ENCODE results near the gene FNBP1L.

FNBP1L gene

DNA sequence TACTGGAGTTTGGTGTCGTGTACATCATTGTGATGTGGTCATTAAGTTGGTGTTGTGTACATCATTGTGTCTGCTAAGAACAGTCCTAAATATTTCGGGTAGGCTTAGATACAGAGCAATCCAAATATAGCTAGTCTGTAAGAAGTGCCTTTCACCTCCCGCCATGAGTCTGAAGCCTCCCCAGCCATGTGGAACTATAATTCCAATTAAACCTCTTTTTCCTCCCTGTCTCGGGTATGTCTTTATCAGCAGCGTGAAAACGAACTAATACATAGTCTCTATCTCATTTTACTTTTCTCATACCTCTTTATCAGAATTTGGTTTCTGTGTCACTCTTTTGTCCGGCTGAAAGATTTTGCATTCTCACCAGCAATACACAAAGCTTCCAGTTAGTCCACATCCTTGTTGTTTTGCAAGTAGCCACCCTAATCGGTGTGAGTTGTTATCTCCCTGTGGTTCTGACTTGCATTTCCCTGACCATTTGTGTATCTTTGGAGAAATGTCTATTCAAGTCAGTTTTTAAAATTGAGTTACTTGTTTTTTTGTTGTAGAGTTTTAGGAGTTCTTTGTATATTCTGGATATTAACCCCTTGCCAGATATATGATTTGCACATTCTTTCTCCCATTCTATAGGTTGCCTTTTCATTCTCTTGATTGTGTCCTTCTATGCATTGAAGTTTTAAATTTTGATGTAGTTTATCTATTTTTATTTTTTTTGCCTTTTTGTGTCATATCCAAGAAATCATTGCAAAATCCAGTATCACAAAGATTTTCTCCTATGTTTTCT, 56.5 kb downstream of the FNBP1L start:
- Histone ChIP-seq H3K9me3 (ENCODE audit: low read length) (no peaks in the 10 kb centered on the region), H3K36me3 (ENCODE audit: insufficient read depth, low read length) (no peaks in the 10 kb centered on the region), H3F3A (ENCODE audit: insufficient read depth, low read length) (no peaks in the 10 kb centered on the region), H3K9me2 (ENCODE audit: low read depth, low read length) (0 out of 2 replicates have a peak, but pooled peaks cover 2% of the 10 kb centered on the region), H3K27me3 (ENCODE audit: insufficient read depth, low read length) (no peaks in the 10 kb centered on the region), H3K79me2 (ENCODE audit: insufficient read depth, low read length) (no peaks in the 10 kb centered on the region), H3K4me3 (ENCODE audit: low read depth, low read length, poor library complexity, severe bottlenecking) (no peak overlapping the region), H2AFZ (ENCODE audit: low read length) (no peak overlapping the region), H3K4me1 (ENCODE audit: insufficient read depth, low read length, severe bottlenecking) (no peaks in the 10 kb centered on the region), H3K4me2 (ENCODE audit: low read length) (no peak overlapping the region), H3K9ac (ENCODE audit: low read length) (no peak overlapping the region), H3K27ac (ENCODE audit: low read depth, low read length, poor library complexity, severe bottlenecking) (no peak overlapping the region), H4K20me1 (ENCODE audit: insufficient read depth, low read length) (no peaks in the 10 kb centered on the region)
- TF ChIP-seq EZH2 (IDR thresholded peaks at IDR 0.05; ENCODE audit: borderline replicate concordance, low read length): no peak
- TF ChIP-seq, protein P1, sequence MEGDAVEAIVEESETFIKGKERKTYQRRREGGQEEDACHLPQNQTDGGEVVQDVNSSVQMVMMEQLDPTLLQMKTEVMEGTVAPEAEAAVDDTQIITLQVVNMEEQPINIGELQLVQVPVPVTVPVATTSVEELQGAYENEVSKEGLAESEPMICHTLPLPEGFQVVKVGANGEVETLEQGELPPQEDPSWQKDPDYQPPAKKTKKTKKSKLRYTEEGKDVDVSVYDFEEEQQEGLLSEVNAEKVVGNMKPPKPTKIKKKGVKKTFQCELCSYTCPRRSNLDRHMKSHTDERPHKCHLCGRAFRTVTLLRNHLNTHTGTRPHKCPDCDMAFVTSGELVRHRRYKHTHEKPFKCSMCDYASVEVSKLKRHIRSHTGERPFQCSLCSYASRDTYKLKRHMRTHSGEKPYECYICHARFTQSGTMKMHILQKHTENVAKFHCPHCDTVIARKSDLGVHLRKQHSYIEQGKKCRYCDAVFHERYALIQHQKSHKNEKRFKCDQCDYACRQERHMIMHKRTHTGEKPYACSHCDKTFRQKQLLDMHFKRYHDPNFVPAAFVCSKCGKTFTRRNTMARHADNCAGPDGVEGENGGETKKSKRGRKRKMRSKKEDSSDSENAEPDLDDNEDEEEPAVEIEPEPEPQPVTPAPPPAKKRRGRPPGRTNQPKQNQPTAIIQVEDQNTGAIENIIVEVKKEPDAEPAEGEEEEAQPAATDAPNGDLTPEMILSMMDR (IDR thresholded peaks at IDR 0.05; ENCODE audit: low read length): no peak

DNA sequence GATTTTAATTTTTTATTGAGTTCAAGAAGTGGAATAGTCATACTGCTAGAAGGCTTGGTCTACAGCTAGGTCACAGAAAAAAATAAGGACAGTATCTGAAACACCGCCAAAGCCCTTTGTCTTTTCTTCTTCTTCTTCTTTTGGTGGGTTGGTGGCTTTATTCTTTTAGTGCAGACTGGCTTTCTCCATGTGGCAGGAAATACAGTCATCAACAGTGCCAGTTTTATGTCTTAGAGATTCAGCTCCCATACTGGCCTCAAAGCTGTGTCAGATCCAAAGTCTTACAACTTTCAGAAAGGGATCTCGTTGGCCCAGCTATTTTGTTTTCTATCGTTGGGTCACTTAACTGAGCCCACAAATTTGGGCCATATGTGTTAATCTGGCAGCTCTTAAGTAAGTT, 58.2 kb downstream of the FNBP1L start:
- Histone ChIP-seq H3K9me3 (ENCODE audit: low read length) (no peaks in the 10 kb centered on the region), H3K9me2 (ENCODE audit: low read depth, low read length) (0 out of 2 replicates have a peak, but pooled peaks cover 2% of the 10 kb centered on the region), H3K4me1 (ENCODE audit: insufficient read depth, low read length, severe bottlenecking) (no peaks in the 10 kb centered on the region)

DNA sequence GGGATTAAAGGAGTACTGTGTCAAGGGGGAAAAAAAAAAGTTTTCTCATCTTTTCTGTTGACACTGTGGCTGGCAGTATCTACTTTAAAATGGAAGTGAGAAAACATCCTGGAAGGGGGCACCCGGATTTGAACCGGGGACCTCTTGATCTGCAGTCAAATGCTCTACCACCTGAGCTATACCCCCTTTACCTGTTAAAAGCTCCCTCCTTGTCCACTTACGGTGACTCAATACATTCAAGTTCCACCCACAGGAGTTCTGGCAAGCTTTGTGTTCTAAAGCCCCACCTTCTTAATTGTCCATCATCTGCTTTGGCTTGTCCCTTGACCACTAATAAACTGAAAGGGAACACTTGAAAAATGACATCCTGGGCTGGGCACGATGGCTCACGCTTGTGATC, 68.2 kb downstream of the FNBP1L start:
- H3K9ac ChIP-seq (ENCODE audit: low read length): no peak overlapping the region
- no peaks in the 10 kb centered on the region for H3K27me3 ChIP-seq (ENCODE audit: insufficient read depth, low read length)
- H3K79me2 ChIP-seq (ENCODE audit: insufficient read depth, low read length): no peaks in the 10 kb centered on the region
- H3K4me3 ChIP-seq (ENCODE audit: low read depth, low read length, poor library complexity, severe bottlenecking): no peak overlapping the region
- no peak overlapping the region for H3K4me2 ChIP-seq (ENCODE audit: low read length)
- no peaks in the 10 kb centered on the region for H3K9me3 ChIP-seq (ENCODE audit: low read length)
- no peaks in the 10 kb centered on the region for H3F3A ChIP-seq (ENCODE audit: insufficient read depth, low read length)
- H3K27ac ChIP-seq (ENCODE audit: low read depth, low read length, poor library complexity, severe bottlenecking): no peak overlapping the region
- H3K4me1 ChIP-seq (ENCODE audit: insufficient read depth, low read length, severe bottlenecking): no peaks in the 10 kb centered on the region
- no peaks in the 10 kb centered on the region for H4K20me1 ChIP-seq (ENCODE audit: insufficient read depth, low read length)
- TF ChIP-seq, protein P1 (IDR thresholded peaks at IDR 0.05; ENCODE audit: low read length): no peak
- no peak for TF ChIP-seq EZH2 (IDR thresholded peaks at IDR 0.05; ENCODE audit: borderline replicate concordance, low read length)
- no peak overlapping the region for H2AFZ ChIP-seq (ENCODE audit: low read length)
- no peaks in the 10 kb centered on the region for H3K9me2 ChIP-seq (ENCODE audit: low read depth, low read length)
- no peaks in the 10 kb centered on the region for H3K36me3 ChIP-seq (ENCODE audit: insufficient read depth, low read length)

More for the DNA sequence above, 58.2 kb downstream of the FNBP1L start:
- Histone ChIP-seq H3K36me3 (ENCODE audit: insufficient read depth, low read length) (no peaks in the 10 kb centered on the region), H4K20me1 (ENCODE audit: insufficient read depth, low read length) (no peaks in the 10 kb centered on the region), H3K4me3 (ENCODE audit: low read depth, low read length, poor library complexity, severe bottlenecking) (no peak overlapping the region), H3K27me3 (ENCODE audit: insufficient read depth, low read length) (no peaks in the 10 kb centered on the region), H3K79me2 (ENCODE audit: insufficient read depth, low read length) (no peaks in the 10 kb centered on the region), H2AFZ (ENCODE audit: low read length) (no peak overlapping the region), H3F3A (ENCODE audit: insufficient read depth, low read length) (no peaks in the 10 kb centered on the region), H3K4me2 (ENCODE audit: low read length) (no peak overlapping the region), H3K9ac (ENCODE audit: low read length) (no peak overlapping the region), H3K27ac (ENCODE audit: low read depth, low read length, poor library complexity, severe bottlenecking) (no peak overlapping the region)
- TF ChIP-seq EZH2 (IDR thresholded peaks at IDR 0.05; ENCODE audit: borderline replicate concordance, low read length): no peak
- TF ChIP-seq, protein P1 (IDR thresholded peaks at IDR 0.05; ENCODE audit: low read length): no peak
